Activated T-helper 1 cell treated with anti-CD3 and anti-CD28 coated beads, Interleukin-12 subunit alpha, Interleukin-12 subunit beta, Interleukin-2, Interleukin-4 antibody, amounts not matched to agents 30 ng/mL and 10 ng/mL and 1 ng/mL, durations not matched to agents 14 hours and 24 hours and 36 hours (primary cell): Measurements from ENCODE around the gene TRH. TPM values are rescaled to one million over a fixed set of nuclear protein-coding genes. Genes with fewer than 3 reads are reported as not detected.

Source experiments
- DNase-seq: peaks from one replicate; pipeline ENCODE4 v3.0.0; 2021; ENCODE audit warnings: low spot score
- H3K27ac Mint-ChIP-seq: one replicate; pipeline ENCODE4 v1.8.0; 2021; ENCODE audit warnings: mild to moderate bottlenecking, mixed read lengths
- H3K27me3 Mint-ChIP-seq: one replicate; pipeline ENCODE4 v1.8.0; 2022; ENCODE audit warnings: mild to moderate bottlenecking, moderate library complexity, mixed read lengths; ENCODE audit not compliant: insufficient read depth
- H3K36me3 Mint-ChIP-seq: one replicate; pipeline ENCODE4 v1.8.0; 2021; ENCODE audit warnings: low read depth, mixed read lengths
- H3K4me1 Mint-ChIP-seq: one replicate; pipeline ENCODE4 v1.8.0; 2021; ENCODE audit warnings: low read depth, mixed read lengths
- H3K4me3 Mint-ChIP-seq: one replicate; pipeline ENCODE4 v1.8.0; 2021; ENCODE audit warnings: mild to moderate bottlenecking, moderate library complexity, mixed read lengths
- H3K9me3 Mint-ChIP-seq: one replicate; pipeline ENCODE4 v1.8.0; 2021; ENCODE audit warnings: mixed read lengths
- intact Hi-C: fragments of 100-400 bp; cut with micrococcal nuclease; formaldehyde crosslinking; loops from one replicate; pipeline ENCODE4 v1.15.1; 2024
- total RNA-seq: library from RNA; stranded (reverse); gene quantifications from 2 replicates; pipeline ENCODE4 v1.2.3, GENCODE V29; 2022

Gene TRH
- total RNA-seq, 1 donor from 2014 or later = not detected

- no peaks in the 10 kb centered on the region for H3K4me1 Mint-ChIP-seq
- H3K9me3 Mint-ChIP-seq = no peaks in the 10 kb centered on the region
- H3K36me3 Mint-ChIP-seq = no peaks in the 10 kb centered on the region
- peaks cover 2% of the 10 kb centered on the region for H3K27me3 Mint-ChIP-seq
- DNase-seq = no peak
- intact Hi-C loops = loop anchor here (10.0 kb wide), 1 partner anchor 57 kb away; no protein-coding TSS in a partner anchor
- H3K4me3 Mint-ChIP-seq = no peak overlapping the region
- no peak overlapping the region for H3K27ac Mint-ChIP-seq
Measured at GRCh38 chr3:129947538-129948240, 26.8 kb upstream of the TRH start.

GRCh38 chr3:129950318-129951046 is 24.0 kb upstream of the TRH start:
- no peaks in the 10 kb centered on the region for H3K4me1 Mint-ChIP-seq
- intact Hi-C loops = no loop called here
- H3K27ac Mint-ChIP-seq = no peak overlapping the region
- peaks cover 6% of the 10 kb centered on the region for H3K27me3 Mint-ChIP-seq
- H3K9me3 Mint-ChIP-seq = no peaks in the 10 kb centered on the region
- H3K4me3 Mint-ChIP-seq = no peak overlapping the region
- DNase-seq = no peak
- no peaks in the 10 kb centered on the region for H3K36me3 Mint-ChIP-seq

- intact Hi-C loops = no loop called here
- Mint-ChIP-seq H3K4me3 (no peak overlapping the region), H3K27me3 (peaks cover 7% of the 10 kb centered on the region), H3K9me3 (no peaks in the 10 kb centered on the region), H3K4me1 (no peaks in the 10 kb centered on the region), H3K36me3 (no peaks in the 10 kb centered on the region), H3K27ac (no peak overlapping the region)
- DNase-seq = no peak
Measured at GRCh38 chr3:129952556-129953355, 21.8 kb upstream of the TRH start.

- H3K27me3 Mint-ChIP-seq = peaks cover 7% of the 10 kb centered on the region
Measured at GRCh38 chr3:129953621-129954020, 20.9 kb upstream of the TRH start.

GRCh38 chr3:129954514-129954913 is 20.0 kb upstream of the TRH start:
- peaks cover 7% of the 10 kb centered on the region for H3K27me3 Mint-ChIP-seq
- no peak overlapping the region for H3K27ac Mint-ChIP-seq
- intact Hi-C loops = no loop called here
- DNase-seq = no peak
- H3K4me3 Mint-ChIP-seq = no peak overlapping the region
- H3K4me1 Mint-ChIP-seq = no peaks in the 10 kb centered on the region
- H3K9me3 Mint-ChIP-seq = no peaks in the 10 kb centered on the region
- no peaks in the 10 kb centered on the region for H3K36me3 Mint-ChIP-seq

More at GRCh38 chr3:129953621-129954020, 20.9 kb upstream of the TRH start:
- no peaks in the 10 kb centered on the region for H3K36me3 Mint-ChIP-seq
- no peaks in the 10 kb centered on the region for H3K4me1 Mint-ChIP-seq
- intact Hi-C loops = no loop called here
- no peak for DNase-seq
- no peak overlapping the region for H3K27ac Mint-ChIP-seq
- no peak overlapping the region for H3K4me3 Mint-ChIP-seq
- no peaks in the 10 kb centered on the region for H3K9me3 Mint-ChIP-seq

GRCh38 chr3:129956936-129957335 is 17.6 kb upstream of the TRH start:
- Mint-ChIP-seq H3K27ac (no peak overlapping the region), H3K4me1 (no peaks in the 10 kb centered on the region), H3K36me3 (no peaks in the 10 kb centered on the region), H3K9me3 (no peaks in the 10 kb centered on the region), H3K27me3 (peaks cover 9% of the 10 kb centered on the region), H3K4me3 (no peak overlapping the region)
- intact Hi-C loops = no loop called here
- DNase-seq = no peak

GRCh38 chr3:129958755-129959154 is 15.8 kb upstream of the TRH start:
- DNase-seq = no peak
- no peak overlapping the region for H3K4me3 Mint-ChIP-seq
- peaks cover 6% of the 10 kb centered on the region for H3K27me3 Mint-ChIP-seq
- no peaks in the 10 kb centered on the region for H3K9me3 Mint-ChIP-seq
- intact Hi-C loops = no loop called here
- no peaks in the 10 kb centered on the region for H3K36me3 Mint-ChIP-seq
- H3K27ac Mint-ChIP-seq = no peak overlapping the region
- no peaks in the 10 kb centered on the region for H3K4me1 Mint-ChIP-seq

- intact Hi-C loops = no loop called here
- peaks cover 2% of the 10 kb centered on the region for H3K27me3 Mint-ChIP-seq
- H3K9me3 Mint-ChIP-seq = no peaks in the 10 kb centered on the region
- no peak overlapping the region for H3K27ac Mint-ChIP-seq
- DNase-seq = no peak
- no peak overlapping the region for H3K4me3 Mint-ChIP-seq
- no peaks in the 10 kb centered on the region for H3K36me3 Mint-ChIP-seq
- no peaks in the 10 kb centered on the region for H3K4me1 Mint-ChIP-seq
Measured at GRCh38 chr3:129961141-129961541, 13.4 kb upstream of the TRH start.

GRCh38 chr3:129962600-129962999 is 11.9 kb upstream of the TRH start:
- no peak overlapping the region for H3K27ac Mint-ChIP-seq
- peaks cover 2% of the 10 kb centered on the region for H3K27me3 Mint-ChIP-seq
- no peaks in the 10 kb centered on the region for H3K36me3 Mint-ChIP-seq
- no peak for DNase-seq
- H3K4me3 Mint-ChIP-seq = no peak overlapping the region
- no peaks in the 10 kb centered on the region for H3K4me1 Mint-ChIP-seq
- intact Hi-C loops = no loop called here
- H3K9me3 Mint-ChIP-seq = no peaks in the 10 kb centered on the region

- intact Hi-C loops = no loop called here
- Mint-ChIP-seq H3K27ac (no peak overlapping the region), H3K4me1 (no peaks in the 10 kb centered on the region), H3K4me3 (no peak overlapping the region), H3K36me3 (no peaks in the 10 kb centered on the region), H3K27me3 (peaks cover 8% of the 10 kb centered on the region), H3K9me3 (no peaks in the 10 kb centered on the region)
- DNase-seq = no peak
Measured at GRCh38 chr3:129965937-129966336, 8.6 kb upstream of the TRH start.

GRCh38 chr3:129966876-129967275 is 7.6 kb upstream of the TRH start:
- intact Hi-C loops = no loop called here
- H3K27ac Mint-ChIP-seq = no peak overlapping the region
- no peaks in the 10 kb centered on the region for H3K9me3 Mint-ChIP-seq

GRCh38 chr3:129967761-129968160 is 6.8 kb upstream of the TRH start:
- no peaks in the 10 kb centered on the region for H3K9me3 Mint-ChIP-seq
- peaks cover 19% of the 10 kb centered on the region for H3K27me3 Mint-ChIP-seq
- no peak for DNase-seq
- no peaks in the 10 kb centered on the region for H3K36me3 Mint-ChIP-seq
- H3K4me1 Mint-ChIP-seq = no peaks in the 10 kb centered on the region
- H3K27ac Mint-ChIP-seq = no peak overlapping the region
- intact Hi-C loops = no loop called here
- no peak overlapping the region for H3K4me3 Mint-ChIP-seq

More at GRCh38 chr3:129966876-129967275, 7.6 kb upstream of the TRH start:
- DNase-seq = no peak
- Mint-ChIP-seq H3K36me3 (no peaks in the 10 kb centered on the region), H3K27me3 (peaks cover 13% of the 10 kb centered on the region), H3K4me3 (no peak overlapping the region), H3K4me1 (no peaks in the 10 kb centered on the region)
